LHCN-M2 (cell line): Measurements from ENCODE around the gene KRTAP20-1. TPM values are rescaled to one million over a fixed set of nuclear protein-coding genes. Genes with fewer than 3 reads are reported as not detected.

Experiments
- DNase-seq: peaks from one replicate; pipeline ENCODE4 v3.0.0-alpha.2; 2012; ENCODE audit warnings: low read depth
- polyA plus RNA-seq: library from polyadenylated mRNA; unstranded; fragments of >200 nt; gene quantifications from one replicate; pipeline ENCODE4 v1.2.1, GENCODE V29; 2012; ENCODE audit warnings: missing spikeins
- total RNA-seq: library from RNA; depleted of rRNA; stranded (reverse); fragments of >200 nt; gene quantifications from 2 replicates; pipeline ENCODE4 v1.2.3, GENCODE V29; 2014; rRNA removed

KRTAP20-1 gene
- total RNA-seq = not detected in 2 replicates
- polyA plus RNA-seq = not detected

DNA sequence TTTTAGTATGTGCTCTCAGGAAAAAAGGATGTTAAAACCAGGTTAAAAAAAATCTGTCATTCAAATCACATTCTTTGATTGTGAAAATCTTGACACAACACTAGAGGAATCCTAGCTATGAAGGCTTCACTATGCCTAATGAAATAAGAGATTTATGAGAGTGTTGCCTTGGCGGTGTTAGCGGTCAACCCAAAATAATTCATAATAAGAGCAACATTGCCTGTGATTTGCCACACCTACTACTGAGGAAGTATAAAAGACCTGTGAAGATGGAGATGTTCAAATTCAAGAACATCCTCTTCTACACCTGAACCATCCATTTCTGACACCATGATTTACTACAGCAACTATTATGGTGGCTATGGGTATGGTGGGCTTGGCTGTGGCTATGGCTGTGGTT lies at the start of gene KRTAP20-1:
Gene KRTAP20-1, plus strand, starts transcription at position 301 of the 400 bp plus-strand sequence. Its CDS starts 30 bp downstream, at position 331.
- no peak for DNase-seq

DNA sequence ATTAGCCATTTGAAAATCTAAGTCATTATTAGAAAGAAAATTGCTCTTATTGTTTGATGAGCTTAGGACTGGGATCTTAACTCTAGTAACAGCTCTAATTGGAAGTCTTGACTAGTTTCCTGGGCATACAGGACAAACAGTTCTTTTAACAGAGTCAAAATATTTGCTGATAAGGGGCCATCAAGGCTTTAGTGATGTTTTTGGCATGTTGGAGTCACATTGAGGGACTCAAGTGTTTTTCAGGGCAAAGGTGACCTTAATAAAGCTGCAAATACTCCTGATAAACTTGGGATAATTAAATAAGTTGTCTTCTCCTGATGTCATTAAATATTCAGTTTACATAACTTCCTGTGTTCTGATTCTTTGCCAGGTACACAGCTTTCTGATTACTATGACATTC lies 48.6 kb upstream of the KRTAP20-1 start:
- DNase-seq = no peak

- DNase-seq = no peak
Observed at GRCh38 chr21:30577766-30578165, 38.5 kb upstream of the KRTAP20-1 start.

GRCh38 chr21:30579346-30579745 lies 36.9 kb upstream of the KRTAP20-1 start:
- no peak for DNase-seq

GRCh38 chr21:30580132-30580531 lies 36.1 kb upstream of the KRTAP20-1 start:
- no peak for DNase-seq

GRCh38 chr21:30582870-30583269 lies 33.4 kb upstream of the KRTAP20-1 start:
- no peak for DNase-seq

- DNase-seq = no peak
Observed at GRCh38 chr21:30590297-30590696, 25.9 kb upstream of the KRTAP20-1 start, which contains the start of gene KRTAP22-2. Gene KRTAP22-2 (minus strand): TSS chr21:30590397.

DNA sequence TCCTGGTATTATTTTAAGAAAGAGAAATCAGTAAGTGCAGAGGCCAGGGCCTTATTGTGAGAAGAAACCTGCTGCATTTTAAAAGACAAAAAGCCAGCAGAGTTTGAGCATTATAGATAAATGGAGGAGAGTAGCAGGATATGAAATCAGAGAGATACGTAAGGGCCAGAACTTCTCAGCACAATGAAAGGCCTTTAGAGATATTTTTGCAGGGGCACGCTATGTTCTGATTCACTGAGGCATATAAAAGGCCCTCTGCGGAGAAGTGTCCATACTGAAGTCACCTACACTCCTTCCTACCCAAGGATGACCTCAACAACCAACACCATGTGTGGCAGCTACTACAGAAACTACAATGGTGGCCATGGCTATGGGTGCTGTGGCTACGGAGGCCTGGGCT lies 24.1 kb upstream of the KRTAP20-1 start, which contains the start of gene KRTAP6-3:
Gene KRTAP6-3, plus strand, starts transcription at position 301 of the 400 bp plus-strand sequence. Its CDS starts 6 bp downstream, at position 307.
- DNase-seq = no peak

DNA sequence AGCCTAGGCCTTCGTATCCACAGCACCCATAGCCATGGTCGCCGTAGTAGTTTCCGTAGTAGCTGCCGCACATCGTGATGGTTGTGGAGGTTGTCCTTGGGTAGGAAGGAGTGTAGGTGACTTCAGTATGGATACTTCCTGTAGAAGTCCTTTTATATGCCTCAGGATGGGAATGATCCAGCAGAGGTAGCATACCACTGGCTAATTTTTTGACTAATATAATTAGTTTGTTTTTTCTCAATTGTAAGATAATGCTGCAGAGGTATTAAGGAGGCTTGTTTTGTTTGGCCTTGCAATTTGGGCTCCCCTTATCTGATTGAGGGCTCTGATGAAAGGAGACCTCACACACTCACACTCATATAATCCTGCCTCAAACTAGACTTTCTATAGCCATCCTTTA lies 17.4 kb upstream of the KRTAP20-1 start, which contains the start of gene KRTAP6-2:
Gene KRTAP6-2, minus strand, starts transcription at position 101 of the 400 bp plus-strand sequence. Its CDS starts 28 bp downstream, at position 73.
- DNase-seq = no peak

GRCh38 chr21:30600787-30601186 lies 15.4 kb upstream of the KRTAP20-1 start, which contains the start of gene KRTAP22-1:
Gene KRTAP22-1 (plus strand): TSS chr21:30601087.
- no peak for DNase-seq

DNA sequence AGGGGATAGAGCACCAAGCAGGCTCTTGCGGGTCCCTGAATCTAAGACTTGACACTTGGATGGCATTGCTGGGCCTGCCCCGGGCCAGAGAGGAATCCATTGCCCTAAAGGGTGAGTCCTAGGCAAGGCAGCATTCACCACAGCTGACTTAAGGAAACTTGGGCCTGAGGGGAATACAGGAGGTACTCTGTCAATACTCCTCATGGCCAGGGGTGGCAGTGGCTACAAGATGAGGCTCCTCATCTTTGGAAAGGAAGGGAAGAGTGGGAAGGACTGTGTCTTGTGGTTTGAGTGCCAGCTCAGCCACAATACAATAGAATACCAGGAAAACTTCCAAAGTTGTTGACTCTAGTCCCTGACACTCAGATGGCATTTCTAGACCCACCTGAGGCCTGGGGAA lies 10.3 kb upstream of the KRTAP20-1 start:
- DNase-seq = no peak

DNA sequence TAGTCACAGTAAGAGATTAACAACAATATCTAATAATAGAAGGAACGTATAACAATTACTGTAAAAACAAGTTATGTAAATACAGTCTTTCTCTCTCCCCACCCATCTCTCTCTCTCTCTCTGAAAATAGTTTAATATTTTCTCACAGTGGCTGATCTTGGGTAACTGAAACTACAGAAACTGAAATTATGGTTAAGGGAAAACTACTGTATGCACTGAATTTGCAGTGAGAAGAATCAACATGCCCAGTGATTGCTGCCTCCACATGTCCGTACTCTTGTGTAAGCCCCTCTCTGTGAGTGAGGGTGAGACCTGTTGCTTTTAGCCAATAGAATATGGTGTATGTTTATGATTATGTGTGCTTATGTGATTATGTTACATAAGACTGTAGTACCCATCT lies 4.1 kb upstream of the KRTAP20-1 start:
- DNase-seq = no peak

DNA sequence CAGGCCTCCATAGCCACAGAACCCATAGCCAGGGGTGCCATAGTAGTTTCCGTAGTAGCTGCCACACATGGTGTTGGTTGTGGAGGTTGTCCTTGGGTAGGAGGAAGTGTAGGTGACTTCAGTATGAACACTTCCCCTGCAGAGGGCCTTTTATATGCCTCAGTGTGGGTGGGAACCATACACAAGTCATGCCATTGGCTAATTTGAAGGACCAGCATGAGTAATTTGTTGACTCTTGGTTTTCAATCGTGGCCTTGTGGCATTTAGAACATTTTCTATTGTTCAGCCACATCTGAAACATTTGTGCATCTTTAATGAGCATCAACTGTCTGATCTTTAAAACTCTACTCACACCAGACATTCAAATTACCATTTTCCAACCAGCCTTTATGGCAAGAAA lies 2.4 kb upstream of the KRTAP20-1 start, which contains the start of gene KRTAP6-1:
Gene KRTAP6-1, minus strand, starts transcription at position 95 of the 400 bp plus-strand sequence. Its CDS starts 26 bp downstream, at position 69.
- no peak for DNase-seq

DNA sequence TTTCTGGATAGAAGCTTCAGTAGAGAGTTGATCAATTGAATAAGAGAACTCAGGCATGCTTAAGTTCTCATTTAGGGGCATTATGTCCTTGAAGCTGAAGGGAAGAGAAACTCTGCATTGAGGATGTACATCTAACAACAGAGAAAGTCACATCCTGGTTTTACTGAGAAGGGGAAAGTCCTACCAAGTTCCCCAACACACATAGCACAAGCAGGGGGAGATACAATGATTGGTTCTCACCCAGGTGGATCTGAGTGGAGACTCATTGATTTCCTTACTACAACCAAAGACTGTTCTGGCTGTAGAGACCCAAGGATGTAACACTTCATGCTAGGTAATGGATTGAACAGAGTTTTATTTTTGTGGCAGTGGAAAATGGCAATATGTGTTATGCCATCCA lies 1.0 kb upstream of the KRTAP20-1 start:
- DNase-seq = no peak

- no peak for DNase-seq
Observed at GRCh38 chr21:30620080-30620479, 3.9 kb downstream of the KRTAP20-1 start.

- no peak for DNase-seq
Observed at GRCh38 chr21:30620522-30620921, 4.3 kb downstream of the KRTAP20-1 start, which contains the start of gene KRTAP20-4. Gene KRTAP20-4 (plus strand): TSS chr21:30620627.

DNA sequence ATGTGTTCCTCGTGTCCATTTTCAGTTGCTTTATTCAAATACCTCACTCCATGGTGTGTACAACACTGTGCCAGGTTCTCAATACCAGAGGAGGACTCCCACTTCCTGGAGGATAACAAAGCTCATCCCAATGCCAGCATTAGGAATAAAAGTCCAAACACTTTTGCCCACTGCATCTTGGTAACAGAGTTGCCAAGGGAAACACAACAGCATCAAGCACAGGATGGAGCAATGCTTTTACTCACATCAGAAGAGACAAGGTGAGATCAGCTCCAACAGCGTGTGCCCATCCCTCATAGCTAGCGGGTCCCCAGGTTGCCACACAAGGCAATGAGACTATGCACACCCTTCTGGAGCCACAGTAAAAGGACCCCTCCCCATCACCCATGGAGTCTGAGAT lies 7.1 kb downstream of the KRTAP20-1 start:
- DNase-seq = no peak

- DNase-seq = no peak
Observed at GRCh38 chr21:30625449-30626165, 9.4 kb downstream of the KRTAP20-1 start.

- no peak for DNase-seq
Observed at GRCh38 chr21:30628109-30628508, 11.9 kb downstream of the KRTAP20-1 start.

- no peak for DNase-seq
Observed at GRCh38 chr21:30629200-30629599, 13.0 kb downstream of the KRTAP20-1 start.

DNA sequence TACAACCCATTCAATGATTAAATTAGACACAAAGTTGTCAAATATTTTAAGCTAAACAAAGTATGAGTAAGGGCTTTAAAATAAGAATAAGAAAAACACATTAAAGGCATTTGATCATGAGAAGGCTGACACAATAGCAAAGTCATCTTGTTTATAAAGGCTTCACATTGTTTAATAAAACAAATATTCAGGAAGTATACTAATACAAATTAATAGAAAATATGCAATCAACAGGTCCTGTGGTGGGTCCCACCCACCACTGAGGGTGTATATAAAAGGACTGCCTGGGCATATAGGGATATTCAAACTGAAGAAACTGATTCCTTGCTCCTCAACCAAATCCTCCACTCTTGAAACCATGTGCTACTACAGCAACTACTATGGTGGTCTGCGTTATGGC lies 18.7 kb downstream of the KRTAP20-1 start, which contains the start of gene KRTAP20-2:
Gene KRTAP20-2, plus strand, starts transcription at position 301 of the 400 bp plus-strand sequence. Its CDS starts 58 bp downstream, at position 359.
- DNase-seq = no peak

DNA sequence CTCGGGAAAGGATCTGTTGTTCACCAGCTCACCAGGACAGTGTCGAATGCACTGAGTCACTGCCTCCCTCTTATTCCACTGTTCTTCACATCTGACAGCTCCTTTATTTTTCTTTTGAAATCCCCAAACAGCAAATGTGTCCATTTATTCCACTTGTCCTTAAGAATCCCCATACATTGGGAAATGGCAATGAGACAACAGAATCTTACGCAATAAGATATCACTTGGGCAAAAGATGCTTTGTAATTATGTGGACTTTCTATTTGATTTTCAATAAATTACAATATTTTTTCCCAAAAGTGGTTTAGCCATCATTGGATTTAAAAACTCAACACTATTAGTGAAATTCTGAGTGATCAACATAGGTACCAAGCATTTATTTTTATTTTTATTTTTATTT lies 22.5 kb downstream of the KRTAP20-1 start:
- DNase-seq = no peak

DNA sequence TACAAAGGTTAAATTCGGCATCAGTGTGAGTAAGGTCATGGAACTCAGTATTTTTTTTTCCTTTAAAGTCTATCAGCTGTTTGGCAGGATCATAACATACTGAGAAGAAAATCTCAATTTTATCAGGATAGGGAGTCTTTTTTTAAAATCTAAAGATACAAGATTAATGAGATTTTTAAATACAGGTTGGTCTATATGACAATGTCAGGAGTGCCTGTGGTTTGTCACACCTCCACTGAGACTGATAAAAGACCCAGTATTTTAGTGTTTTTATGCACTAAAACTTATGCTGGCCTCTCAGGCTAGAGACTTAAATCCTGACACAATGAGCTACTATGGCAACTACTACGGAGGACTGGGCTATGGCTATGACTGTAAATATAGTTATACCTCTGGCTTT lies 26.3 kb downstream of the KRTAP20-1 start, which contains the start of gene KRTAP20-3:
Gene KRTAP20-3, plus strand, starts transcription at position 301 of the 400 bp plus-strand sequence.
- DNase-seq = no peak
